Endothelial cell of umbilical vein (primary cell): ENCODE results near the gene CBX2. TPM values are rescaled to one million over a fixed set of nuclear protein-coding genes. Genes with fewer than 3 reads are reported as not detected.

Experiments used
- BruUV-seq: library from RNA; stranded (reverse); fragments of 400-500 nt; replicated peaks from 2 replicates; lab custom pipeline; 2021; lab: Mats Ljungman, UMichigan
- CTCF ChIA-PET: fragments of 300-600, 350-600 bp; sonication (Branson Sonifier 250); formaldehyde crosslinking; loops from one replicate; lab custom pipeline; 2021; ENCODE audit warnings: antibody characterized with exemption, inconsistent platforms; lab: Charles Lee
- POLR2A ChIA-PET: fragments of 300-600, 350-600 bp; sonication (Branson Sonifier 250); formaldehyde crosslinking; loops from one replicate; lab custom pipeline; 2021; ENCODE audit warnings: antibody characterized with exemption, inconsistent platforms; lab: Charles Lee
- DNase-seq: peaks from one replicate; pipeline ENCODE4 v3.0.0-alpha.2; 2011; ENCODE audit warnings: low read depth, low spot score
- FAIRE-seq: peaks from 2 replicates; lab custom pipeline; 2011; peaks lifted over from hg19 to GRCh38; lab: Jason Lieb, UNC
- H2AFZ ChIP-seq: 2 replicates; pipeline ENCODE4 v1.6.0; 2012; ENCODE audit warnings: low read depth, low read length, control low read depth, inconsistent platforms
- H3K27ac ChIP-seq: 2 replicates; pipeline ENCODE4 v1.5.1; 2011; ENCODE audit warnings: low read depth, mild to moderate bottlenecking, control low read depth, low read length, moderate library complexity; ENCODE audit not compliant: insufficient read depth
- H3K27me3 ChIP-seq, 2 experiments: 2 replicates each; pipeline versions ENCODE4 v1.6.0 to v1.6.1; 2011; ENCODE audit warnings: low read length in 2 of 2, mixed read lengths in 1 of 2; ENCODE audit not compliant: control insufficient read depth in 2 of 2, insufficient read depth in 2 of 2
- H3K36me3 ChIP-seq, 2 experiments: 2 replicates in 1 of 2; 3 replicates in 1 of 2; pipeline ENCODE4 v1.5.1; 2011; ENCODE audit warnings: low read length in 2 of 2, mild to moderate bottlenecking in 1 of 2, moderate library complexity in 1 of 2; ENCODE audit not compliant: control insufficient read depth in 2 of 2, insufficient read depth in 2 of 2; ENCODE audit errors: extremely low read depth in 1 of 2
- H3K4me1 ChIP-seq: 3 replicates; pipeline ENCODE4 v1.5.1; 2011; ENCODE audit warnings: mild to moderate bottlenecking, low read length; ENCODE audit not compliant: control insufficient read depth, insufficient read depth; ENCODE audit errors: extremely low read depth
- H3K4me2 ChIP-seq: 2 replicates; pipeline ENCODE4 v1.6.1; 2011; ENCODE audit warnings: low read length, control low read depth, mixed read lengths; ENCODE audit not compliant: insufficient read depth
- H3K4me3 ChIP-seq, 3 experiments: fragments of 200-600 bp in 1 of 3; sonication (generic), shearing (Covaris generic) in 1 of 3; replicated peaks in 1 of 3; 2 replicates each; pipeline ENCODE4 v1.5.1; 2011 to 2016; ENCODE audit warnings: control low read depth in 3 of 3, low read length in 3 of 3, mild to moderate bottlenecking in 2 of 3, inconsistent platforms in 1 of 3, low read depth in 1 of 3, moderate library complexity in 1 of 3; ENCODE audit not compliant: insufficient read depth in 1 of 3
- H3K79me2 ChIP-seq: 2 replicates; pipeline ENCODE4 v1.6.0; 2012; ENCODE audit warnings: low read length, inconsistent platforms; ENCODE audit not compliant: control insufficient read depth, insufficient read depth
- H3K9ac ChIP-seq: replicated peaks from 2 replicates; pipeline ENCODE3; 2011; ENCODE audit warnings: low read length, control low read depth; ENCODE audit not compliant: insufficient read depth; ENCODE audit errors: extremely low read depth
- H3K9me1 ChIP-seq: replicated peaks from 3 replicates; pipeline ENCODE4 v1.6.0; 2011; ENCODE audit warnings: mild to moderate bottlenecking, low read length; ENCODE audit not compliant: control insufficient read depth, insufficient read depth; ENCODE audit errors: extremely low read depth
- H3K9me3 ChIP-seq: replicated peaks from 2 replicates; pipeline ENCODE4 v1.5.1; 2012; ENCODE audit warnings: low read length, inconsistent platforms; ENCODE audit not compliant: control insufficient read depth, insufficient read depth
- H4K20me1 ChIP-seq: replicated peaks from 2 replicates; pipeline ENCODE3; 2011; ENCODE audit warnings: mild to moderate bottlenecking, low read length; ENCODE audit not compliant: control insufficient read depth, insufficient read depth; ENCODE audit errors: extremely low read depth
- CTCF ChIP-seq, 2 donors: IDR thresholded peaks; 1 replicate in 1 of 2; 2 replicates in 1 of 2; pipeline ENCODE4 v1.5.1; 2011; ENCODE audit warnings: low read length in 2 of 2, mild to moderate bottlenecking in 2 of 2, moderate library complexity in 2 of 2, control low read depth in 1 of 2, inconsistent platforms in 1 of 2, low read depth in 1 of 2; ENCODE audit not compliant: insufficient read depth in 1 of 2; ENCODE audit errors: extremely low read depth in 1 of 2
- EZH2 ChIP-seq: IDR thresholded peaks from 2 replicates; pipeline ENCODE4 v1.6.1; 2012; ENCODE audit warnings: borderline replicate concordance, low read depth, mild to moderate bottlenecking, moderate library complexity, low read length, inconsistent platforms; ENCODE audit not compliant: severe bottlenecking
- FOS ChIP-seq: IDR thresholded peaks from 2 replicates; pipeline ENCODE4 v1.6.1; 2011; ENCODE audit warnings: mild to moderate bottlenecking, low read length, moderate library complexity, borderline replicate concordance; ENCODE audit not compliant: insufficient read depth
- GATA2 ChIP-seq: IDR thresholded peaks from 2 replicates; pipeline ENCODE4 v1.7.0; 2011; ENCODE audit warnings: low read depth, mild to moderate bottlenecking, moderate library complexity, mixed read lengths, low read length; ENCODE audit not compliant: insufficient read length, insufficient read depth
- JUN ChIP-seq: IDR thresholded peaks from 2 replicates; pipeline ENCODE4 v1.6.1; 2011; ENCODE audit warnings: borderline replicate concordance, low read depth; ENCODE audit not compliant: insufficient read length, insufficient read depth
- MAX ChIP-seq: IDR thresholded peaks from 2 replicates; pipeline ENCODE4 v1.6.1; 2011; ENCODE audit not compliant: insufficient read depth, insufficient read length
- MYC ChIP-seq: IDR thresholded peaks from one replicate; pipeline ENCODE4 v1.6.1; 2011; ENCODE audit warnings: mild to moderate bottlenecking, low read depth, low read length
- POLR2A ChIP-seq: IDR thresholded peaks from 2 replicates; pipeline ENCODE4 v1.6.1; 2012; ENCODE audit warnings: low read depth, mild to moderate bottlenecking, control low read depth, low read length
- POLR2AphosphoS5 ChIP-seq: IDR thresholded peaks from 2 replicates; pipeline ENCODE4 v1.6.1; 2012; ENCODE audit warnings: low read depth, mild to moderate bottlenecking, control low read depth, low read length, moderate library complexity; ENCODE audit not compliant: insufficient read depth
- dilution Hi-C: fragments of 300-500 bp; cut with MboI; formaldehyde crosslinking; loops from one replicate; pipeline ENCODE4 v1.15.0; 2019; ENCODE audit warnings: low sequenced_read_pairs; ENCODE audit not compliant: extremely low pct_ligation_motif_present
- intact Hi-C: fragments of 100-400 bp; cut with micrococcal nuclease; formaldehyde crosslinking; loops from one replicate; pipeline ENCODE4 v1.10.0; 2022
- polyA plus RNA-seq, 4 experiments: library from polyadenylated mRNA; depleted of rRNA in 3 of 4; stranded (reverse) in 3 of 4; unstranded in 1 of 4; fragments of >200 nt; gene quantifications; 2 replicates each; pipeline versions ENCODE4 v1.2.1 to v1.2.3, GENCODE V29; 2011 to 2012; ENCODE audit warnings: missing spikeins in 1 of 4
- total RNA-seq: library from RNA; stranded (reverse); gene quantifications from 2 replicates; pipeline ENCODE4 v1.2.3, GENCODE V29; 2021

CBX2 gene
- total and polyA plus RNA-seq, 2 donors (not counting 3 experiments of a cell fraction or from before 2014, with no cell fraction given): 10.5 to 20.0 TPM

- intact Hi-C loops: loop anchor here (1.0 to 10.0 kb wide), 3 partner anchors 92 to 248 kb away; no protein-coding TSS in a partner anchor
- dilution Hi-C loops: no loop called here
Measured at GRCh38 chr17:79742951-79743476, 34.9 kb upstream of the CBX2 start.

More at GRCh38 chr17:79742951-79743476, 34.9 kb upstream of the CBX2 start:
- Histone ChIP-seq H4K20me1 (no peaks in the 10 kb centered on the region), H3K4me1 (no peaks in the 10 kb centered on the region), H3K27me3 (peaks cover 24 to 40% of the 10 kb centered on the region in 2 experiments), H3K4me2 (no peak overlapping the region), H2AFZ (no peak overlapping the region), H3K36me3 (no peaks in the 10 kb centered on the region), H3K4me3 (no peak overlapping the region), H3K9me1 (no peaks in the 10 kb centered on the region), H3K27ac (no peak overlapping the region), H3K9ac (no peak overlapping the region), H3K9me3 (no peaks in the 10 kb centered on the region), H3K79me2 (no peaks in the 10 kb centered on the region)
- FAIRE-seq: no peak
- ChIA-PET POLR2A (no interaction called here), CTCF (interaction anchor here (0.6 to 3.2 kb wide), 7 partner anchors 16 to 248 kb away, joined by 3 to 21 read pairs (median 4); partner anchors contain the start of gene CBX8)
- TF ChIP-seq POLR2A (no peak), CTCF (IDR thresholded peaks at IDR 0.05; ENCODE audit: extremely low read depth in 1 of 2, insufficient read depth in 1 of 2, low read depth in 1 of 2, low read length in 2 of 2) (no peak), MAX (no peak), JUN (no peak), GATA2 (no peak), EZH2 (no peak), POLR2AphosphoS5 (no peak), FOS (no peak), MYC (no peak)
- no peak for DNase-seq
- no TSS peak for BruUV-seq
